ENCODE data around the gene NELL2. TPM values are rescaled to one million over a fixed set of nuclear protein-coding genes. Genes with fewer than 3 reads are reported as not detected.

The NELL2 gene
- total RNA-seq, 4 donors from 2014 or later, result 0.23 to 11.4 (median 1.7) TPM

- no peaks in the 10 kb centered on the region for H3K36me3 ChIP-seq
- TF ChIP-seq CTCF (IDR thresholded peaks at IDR 0.05) (no peak), POLR2A (IDR thresholded peaks at IDR 0.05) (no peak)
- H3K4me1 ChIP-seq, result no peaks in the 10 kb centered on the region
- H3K9me3 ChIP-seq, result no peaks in the 10 kb centered on the region
- H3K27ac ChIP-seq, result no peak overlapping the region
- intact Hi-C loops (cut with DNase I), result no loop called here
- DNase-seq, result no peak
- no peak overlapping the region for H3K4me3 ChIP-seq
- no peaks in the 10 kb centered on the region for H3K27me3 ChIP-seq
These were observed 364.8 kb downstream of the NELL2 start for GRCh38 chr12:44511289-44511688.

- Histone ChIP-seq H3K4me1 (no peaks in the 10 kb centered on the region), H3K27me3 (no peaks in the 10 kb centered on the region), H3K4me3 (no peak overlapping the region), H3K27ac (no peak overlapping the region), H3K36me3 (no peaks in the 10 kb centered on the region), H3K9me3 (no peaks in the 10 kb centered on the region)
- no peak for DNase-seq
- intact Hi-C loops (cut with DNase I), result no loop called here
- no peak for TF ChIP-seq CTCF (IDR thresholded peaks at IDR 0.05)
- TF ChIP-seq POLR2A (IDR thresholded peaks at IDR 0.05), result no peak
- 73 to 79% methylated on average over 2 of the region's 2 CpGs for WGBS, 2 donors
These were observed 365.6 kb downstream of the NELL2 start for GRCh38 chr12:44510510-44510909.

GRCh38 chr12:44510076-44510475, 366.0 kb downstream of the NELL2 start:
- Histone ChIP-seq H3K27ac (no peak overlapping the region), H3K36me3 (no peaks in the 10 kb centered on the region), H3K4me1 (no peaks in the 10 kb centered on the region), H3K4me3 (no peak overlapping the region), H3K27me3 (no peaks in the 10 kb centered on the region), H3K9me3 (no peaks in the 10 kb centered on the region)
- no peak for TF ChIP-seq CTCF (IDR thresholded peaks at IDR 0.05)
- TF ChIP-seq POLR2A (IDR thresholded peaks at IDR 0.05), result no peak
- intact Hi-C loops (cut with DNase I), result no loop called here
- no peak for DNase-seq
- WGBS, 2 donors, result 77 to 80% methylated on average over 4 of the region's 4 CpGs

- H3K9me3 ChIP-seq, result no peaks in the 10 kb centered on the region
- no peak for DNase-seq
- H3K4me3 ChIP-seq, result no peak overlapping the region
- intact Hi-C loops (cut with DNase I), result no loop called here
- H3K27ac ChIP-seq, result no peak overlapping the region
- 53 to 63% methylated on average over 2 of the region's 2 CpGs for WGBS, 2 donors
- no peaks in the 10 kb centered on the region for H3K4me1 ChIP-seq
- no peaks in the 10 kb centered on the region for H3K36me3 ChIP-seq
- TF ChIP-seq CTCF (IDR thresholded peaks at IDR 0.05) (no peak), POLR2A (IDR thresholded peaks at IDR 0.05) (no peak)
- no peaks in the 10 kb centered on the region for H3K27me3 ChIP-seq
These were observed 366.6 kb downstream of the NELL2 start for GRCh38 chr12:44509471-44509870.

- no peak for TF ChIP-seq CTCF (IDR thresholded peaks at IDR 0.05)
- no peak for TF ChIP-seq POLR2A (IDR thresholded peaks at IDR 0.05)
- intact Hi-C loops (cut with DNase I), result no loop called here
- 48 to 55% methylated on average over 1 of the region's 1 CpG for WGBS, 2 donors
These were observed 368.7 kb downstream of the NELL2 start for GRCh38 chr12:44507461-44507860.

More at GRCh38 chr12:44507461-44507860, 368.7 kb downstream of the NELL2 start:
- Histone ChIP-seq H3K36me3 (no peaks in the 10 kb centered on the region), H3K4me3 (no peak overlapping the region), H3K27me3 (no peaks in the 10 kb centered on the region), H3K9me3 (no peaks in the 10 kb centered on the region), H3K27ac (no peak overlapping the region), H3K4me1 (no peaks in the 10 kb centered on the region)
- no peak for DNase-seq

Measured in esophagus squamous epithelium (tissue), 5 donors.